ENCODE results near the gene CCDC24. TPM values are rescaled to one million over a fixed set of nuclear protein-coding genes. Genes with fewer than 3 reads are reported as not detected.

Gene CCDC24
- total RNA-seq, 1 experiment from 2014 or later, result 8.8 TPM

GRCh38 chr1:44024031-44024902 lies 32.9 kb downstream of the CCDC24 start:
- no peak for DNase-seq (ENCODE audit: low spot score)

GRCh38 chr1:44024903-44025525 lies 33.6 kb downstream of the CCDC24 start:
- no peak for DNase-seq (ENCODE audit: low spot score)

DNA sequence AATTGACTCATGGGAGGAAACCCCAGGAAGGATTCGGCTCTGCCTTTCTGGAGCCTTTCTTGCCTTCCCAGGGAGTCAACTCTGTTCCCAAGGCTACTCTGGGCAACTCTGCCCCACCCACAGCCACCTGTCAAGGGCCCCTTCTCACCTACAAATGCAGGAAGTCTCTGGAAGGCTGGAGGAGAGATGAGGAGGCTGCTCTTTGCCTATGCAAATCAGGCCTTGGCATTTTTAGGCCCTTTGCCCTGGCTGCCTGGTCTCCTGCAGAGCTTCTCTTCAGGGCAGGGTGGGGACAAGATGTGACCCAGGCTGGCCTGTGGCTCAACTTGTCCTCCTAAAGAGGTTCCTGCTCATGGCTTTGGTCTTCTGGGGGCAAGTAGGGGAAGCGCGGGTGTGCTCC lies 34.4 kb downstream of the CCDC24 start:
- DNase-seq (ENCODE audit: low spot score), result no peak

GRCh38 chr1:44027320-44027719 lies 35.9 kb downstream of the CCDC24 start:
- DNase-seq (ENCODE audit: low spot score), result no peak

GRCh38 chr1:44029260-44029910 lies 38.0 kb downstream of the CCDC24 start:
- no peak for DNase-seq (ENCODE audit: low spot score)

DNA sequence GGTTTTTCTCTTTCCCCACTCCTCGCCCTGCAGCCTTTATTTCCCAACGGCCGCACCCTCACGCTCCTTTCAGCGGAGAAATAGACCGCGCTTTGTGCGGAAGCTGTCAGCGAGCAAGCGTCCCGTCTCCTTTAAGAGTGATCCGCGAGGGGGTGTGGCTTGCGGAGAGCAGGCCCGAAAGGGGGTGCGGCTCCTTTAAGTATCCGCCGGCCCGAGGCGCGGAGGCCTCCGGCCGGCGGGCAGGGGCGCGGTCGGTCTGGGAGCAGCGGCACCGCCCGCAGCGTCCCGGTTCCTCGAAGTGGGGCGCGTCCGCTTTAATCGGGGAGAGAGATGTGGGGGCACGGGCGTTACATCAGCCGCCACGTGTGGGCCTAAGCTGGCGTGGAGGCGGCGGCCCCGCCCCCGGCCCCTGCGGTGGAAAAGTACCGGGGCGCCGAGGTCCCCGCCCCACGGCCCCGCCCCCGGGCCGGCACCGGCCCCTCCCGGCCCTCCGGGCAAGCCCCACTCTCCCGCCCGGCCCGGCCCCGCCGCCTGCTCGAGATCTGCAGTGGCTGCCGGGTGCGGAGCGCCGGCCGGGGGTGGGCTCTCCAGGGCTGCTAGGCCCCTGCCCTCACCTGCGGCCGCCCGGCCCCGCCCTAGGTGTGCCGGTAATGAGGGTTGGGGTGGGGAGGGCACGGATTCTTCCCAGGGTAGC lies 38.7 kb downstream of the CCDC24 start:
- DNase-seq (ENCODE audit: low spot score), result peak; percentile 74

GRCh38 chr1:44030605-44031251 lies 39.3 kb downstream of the CCDC24 start:
- DNase-seq (ENCODE audit: low spot score), result no peak

- peak; percentile 29 for DNase-seq (ENCODE audit: low spot score)
Observed at GRCh38 chr1:44031252-44032169, 40.1 kb downstream of the CCDC24 start, which contains the start of gene SLC6A9. TSS of gene SLC6A9 (minus strand) at chr1:44031462. CDS start at chr1:44024277, 7,185 bp downstream.

- no peak for DNase-seq (ENCODE audit: low spot score)
Observed at GRCh38 chr1:44032170-44032790, 40.9 kb downstream of the CCDC24 start.

GRCh38 chr1:44033041-44033575 lies 41.7 kb downstream of the CCDC24 start:
- DNase-seq (ENCODE audit: low spot score), result no peak

GRCh38 chr1:44033756-44034155 lies 42.4 kb downstream of the CCDC24 start:
- DNase-seq (ENCODE audit: low spot score), result no peak

DNA sequence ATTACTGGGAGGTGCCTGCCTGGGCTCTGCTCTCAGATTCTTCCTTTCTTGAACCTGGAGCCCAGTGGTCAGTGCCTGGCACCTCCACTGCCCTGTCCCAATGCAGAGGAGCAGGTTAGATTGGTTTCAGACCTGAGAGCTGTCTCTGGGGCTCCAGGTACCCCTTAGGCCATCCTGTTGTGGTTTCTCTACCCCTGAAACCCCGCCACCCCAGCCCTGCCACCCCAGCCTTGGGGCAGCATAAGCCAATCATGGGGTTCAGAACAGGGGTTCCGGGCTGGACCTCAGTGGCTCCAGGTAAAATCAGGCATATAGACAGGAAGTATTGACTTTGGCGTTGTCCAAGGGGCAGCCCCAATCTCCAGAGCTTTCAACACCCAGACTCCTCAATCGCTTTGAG lies 43.0 kb downstream of the CCDC24 start:
- DNase-seq (ENCODE audit: low spot score), result no peak

DNA sequence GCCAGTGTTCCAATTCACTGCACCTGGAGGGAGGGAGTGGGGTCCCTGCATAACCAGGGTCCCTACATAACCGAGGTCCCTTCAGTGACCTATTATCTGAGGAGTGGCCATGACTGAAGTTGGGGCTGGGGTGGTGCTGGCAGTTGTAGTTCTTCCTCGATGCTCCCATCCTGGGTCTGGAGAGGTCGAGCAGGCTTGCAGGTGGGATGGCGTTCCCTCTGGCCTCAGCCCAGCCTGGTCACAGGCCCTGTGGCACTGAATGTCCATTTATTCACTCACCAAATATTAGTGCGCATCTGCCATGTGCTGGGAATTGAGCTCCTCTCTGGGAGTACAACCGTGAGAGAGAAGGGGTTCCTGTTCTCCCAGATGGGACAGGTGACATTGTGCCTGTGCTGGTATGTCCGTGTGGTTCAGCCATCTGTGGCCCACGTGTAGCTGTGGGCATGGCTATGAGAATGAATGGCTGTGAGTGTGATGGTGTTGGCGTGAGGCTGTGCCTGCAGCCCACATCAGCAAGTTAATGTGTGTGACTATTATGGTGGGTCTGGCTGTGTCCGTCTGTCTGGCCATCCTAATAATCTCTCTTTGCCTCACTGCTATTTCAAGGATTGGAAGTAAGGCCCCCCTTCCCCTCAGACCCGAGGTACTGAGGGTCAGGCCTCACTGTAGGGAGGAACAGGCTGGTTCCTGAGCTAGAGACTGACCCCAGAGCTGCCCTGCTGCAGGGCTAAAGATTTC lies 43.7 kb downstream of the CCDC24 start:
- no peak for DNase-seq (ENCODE audit: low spot score)

DNA sequence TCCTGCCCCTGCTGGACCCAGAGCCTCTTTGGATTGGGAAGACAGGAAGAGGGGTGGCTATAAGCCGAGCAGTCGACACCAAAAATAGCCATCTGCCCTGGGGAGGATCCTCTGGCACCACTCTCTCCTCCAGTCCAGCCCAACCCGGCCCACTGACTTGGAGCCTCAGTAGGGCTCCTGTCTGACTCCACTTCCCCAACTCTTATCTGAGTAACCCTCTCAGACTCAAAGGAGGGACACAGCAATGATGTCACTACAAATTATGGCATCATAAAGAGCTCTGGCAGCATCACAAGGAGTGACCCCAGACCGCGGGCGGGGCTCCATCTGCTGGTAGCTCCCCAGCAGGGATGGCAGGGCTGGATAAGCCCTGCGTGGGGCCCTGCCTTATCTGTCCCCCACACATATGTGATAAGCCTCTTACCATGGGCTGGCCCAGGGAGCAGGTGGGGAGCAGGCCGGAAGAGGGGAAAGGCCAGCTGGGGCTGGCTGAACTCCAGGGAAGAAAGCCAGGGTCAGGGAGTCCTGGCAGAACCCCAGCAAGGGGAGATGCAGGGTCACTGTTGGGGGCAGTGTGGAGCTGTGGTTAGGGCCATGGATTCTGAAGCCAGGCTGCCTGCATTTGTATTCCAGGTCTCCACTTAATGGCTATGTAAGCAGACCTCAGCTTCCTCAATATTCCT lies 44.5 kb downstream of the CCDC24 start:
- peak; percentile 25 for DNase-seq (ENCODE audit: low spot score)

DNA sequence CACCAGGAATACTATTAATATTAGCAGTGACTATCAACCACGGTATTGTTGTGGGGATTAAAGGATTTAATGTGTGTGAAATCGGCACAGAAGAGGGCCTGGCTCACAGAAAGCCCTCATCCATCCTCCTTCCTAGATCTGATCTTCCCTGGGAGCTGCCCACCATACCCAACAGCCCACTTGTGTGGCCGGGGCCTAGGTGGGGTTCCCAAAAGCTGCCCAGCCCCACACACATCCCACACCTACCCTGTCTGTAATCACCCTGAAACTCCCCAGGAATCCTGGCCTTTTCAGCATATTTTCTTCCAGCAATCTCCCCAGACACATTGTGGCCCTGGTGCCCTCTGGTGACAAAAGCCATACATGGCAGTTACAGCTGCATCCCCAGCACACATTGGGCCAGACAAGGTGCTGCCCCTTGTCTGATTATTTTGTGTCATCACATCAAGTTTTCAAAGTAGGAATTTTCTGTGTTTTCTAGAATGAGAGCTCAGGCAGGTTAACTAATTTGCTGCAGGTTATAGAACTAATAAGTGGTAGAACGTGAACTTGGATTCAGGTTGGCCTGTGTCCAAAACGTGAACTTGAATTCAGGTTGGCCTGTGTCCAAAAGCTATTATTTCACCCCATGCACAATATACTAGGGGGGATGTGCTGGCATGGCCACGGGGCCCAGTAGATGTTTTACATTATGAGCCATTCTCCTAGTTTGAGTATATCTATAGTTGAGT lies 45.2 kb downstream of the CCDC24 start:
- DNase-seq (ENCODE audit: low spot score), result peak; percentile 66

DNA sequence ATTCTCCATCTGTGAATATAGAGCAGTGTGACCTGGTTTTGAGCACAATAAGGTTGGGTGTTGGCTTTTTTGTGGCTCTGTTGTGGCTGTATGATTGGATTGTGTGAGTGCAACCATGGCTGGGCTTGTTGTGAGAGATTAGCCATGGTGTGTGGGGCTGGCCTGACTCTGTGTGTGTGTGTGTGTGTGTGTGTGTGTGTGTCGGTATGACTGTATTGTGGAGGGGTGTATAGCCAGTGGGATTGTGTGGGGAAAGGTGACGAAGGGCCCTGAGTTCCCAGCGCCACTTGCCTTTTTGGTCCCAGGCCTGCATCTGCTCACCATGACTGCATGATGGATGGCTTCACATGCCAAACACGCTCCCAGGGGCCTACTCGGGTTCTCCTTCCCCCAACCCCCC lies 45.8 kb downstream of the CCDC24 start:
- no peak for DNase-seq (ENCODE audit: low spot score)

GRCh38 chr1:44038876-44039657 lies 47.7 kb downstream of the CCDC24 start:
- peak; percentile 30 for DNase-seq (ENCODE audit: low spot score)
